GM21381 (cell line): ENCODE results near the gene EPC2.
A peak's percentile ranks its signal among the peaks of the same experiment; 100 is the strongest.
"Not testable (repeated sequence)": the region's sequence is repeated elsewhere in the genome, so short reads cannot be mapped to it uniquely, and the experiment has no call there.

Source experiments
- ATAC-seq: cut with Tn5 transposase; IDR thresholded peaks from one replicate; pipeline ENCODE4 v1.9.1; 2021; ENCODE audit warnings: mild to moderate bottlenecking, moderate library complexity; ENCODE audit not compliant: unreplicated experiment

The EPC2 gene

GRCh38 chr2:148638543-148638942 is 6.0 kb upstream of the EPC2 start:
- ATAC-seq: no peak

DNA sequence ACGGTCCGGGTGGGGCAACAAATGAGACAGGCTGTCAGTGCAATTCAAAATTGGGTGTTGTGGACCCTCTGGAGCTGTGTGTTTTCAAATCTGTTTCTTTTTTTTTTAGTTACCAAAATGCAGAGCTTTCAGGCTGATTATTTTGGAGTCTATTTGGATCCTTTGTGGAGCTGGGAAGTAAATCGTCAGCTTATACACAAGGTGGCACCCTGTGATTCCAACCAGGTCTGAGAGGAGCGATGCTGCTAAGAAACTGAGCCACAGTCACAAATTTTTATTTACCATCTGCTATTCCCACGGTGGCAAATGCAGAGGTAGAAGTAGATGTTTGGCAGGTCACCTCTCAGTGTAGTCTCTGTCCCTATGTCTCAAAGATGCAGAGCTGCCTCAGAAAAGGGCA is 3.8 kb upstream of the EPC2 start:
- no peak for ATAC-seq

DNA sequence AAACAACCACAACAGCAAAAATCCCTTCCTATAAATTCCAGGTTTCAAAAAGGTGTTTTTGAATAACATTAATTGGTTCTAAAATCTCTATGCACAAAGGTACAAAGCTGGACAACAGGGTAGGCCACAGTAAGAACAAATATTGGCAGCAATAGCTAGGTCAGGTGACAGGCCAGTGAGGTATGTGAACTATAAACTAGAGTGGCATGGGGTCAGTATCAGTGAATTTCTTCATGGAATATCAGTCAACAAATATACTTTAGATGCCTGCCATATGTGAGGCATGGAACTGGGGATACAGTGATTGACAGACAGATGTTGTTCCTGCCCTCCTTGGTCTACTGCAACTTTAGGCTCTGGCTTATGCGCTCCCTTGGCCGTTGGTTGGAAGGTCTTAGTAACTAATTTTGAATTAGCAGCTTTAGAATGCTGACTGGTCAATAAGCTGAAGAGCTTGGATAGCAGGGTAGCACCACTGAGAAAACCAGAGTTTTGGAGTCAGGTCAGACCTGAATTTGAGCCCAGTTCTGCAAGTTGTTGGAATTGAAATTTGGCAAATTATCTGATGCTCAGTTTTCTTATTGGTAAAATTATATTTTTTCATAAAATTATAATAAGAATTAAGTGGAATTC is 2.3 kb upstream of the EPC2 start:
- no peak for ATAC-seq

DNA sequence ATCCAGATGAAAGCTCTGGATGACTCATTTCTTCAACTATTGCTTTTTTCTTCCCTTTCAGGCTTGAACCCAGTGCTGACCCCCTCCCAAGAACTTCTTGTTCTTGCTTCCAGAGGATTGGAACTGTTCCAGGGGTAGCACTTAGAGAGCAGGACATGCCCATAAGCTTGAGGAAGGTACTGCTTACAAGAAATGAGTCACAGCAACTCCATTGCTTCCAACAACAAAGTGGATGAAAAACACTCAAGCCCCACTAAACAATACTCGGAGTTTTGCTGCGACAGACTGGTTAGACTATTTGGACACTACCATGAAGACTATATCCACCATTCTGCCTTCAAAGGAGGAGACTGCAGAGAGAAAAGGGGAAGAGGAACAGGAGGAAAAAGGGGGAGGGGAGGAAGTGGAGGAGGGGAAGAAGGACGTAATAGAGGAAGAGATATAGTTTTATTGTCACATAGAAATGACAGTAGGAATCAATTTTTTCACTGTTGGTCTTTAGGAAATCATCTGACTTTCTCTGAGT is 1.6 kb upstream of the EPC2 start:
- ATAC-seq: no peak

DNA sequence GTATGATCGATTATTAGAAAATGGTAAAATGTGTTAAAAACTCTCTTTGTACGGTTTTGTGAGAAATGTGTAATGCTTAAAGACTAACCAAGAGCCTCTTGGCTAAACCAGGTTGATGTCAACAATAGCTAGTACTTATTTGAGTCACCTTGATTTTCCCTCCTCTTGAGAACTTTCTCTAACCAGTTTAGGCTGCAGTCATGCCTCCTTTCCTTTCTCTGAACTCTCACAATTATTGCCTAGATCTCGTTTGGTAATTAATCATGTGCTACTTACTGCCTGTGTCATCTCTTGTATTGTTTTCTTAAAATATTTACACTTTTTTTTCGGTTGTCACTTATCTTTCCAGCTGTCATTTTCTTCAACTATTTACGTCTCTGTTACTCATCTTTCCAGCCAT is 1.1 kb upstream of the EPC2 start:
- no peak for ATAC-seq

GRCh38 chr2:148644883-148645538 is 460 bp downstream of the EPC2 start:
- peak; percentile 48 for ATAC-seq

GRCh38 chr2:148645539-148646230 is 1.1 kb downstream of the EPC2 start:
- ATAC-seq: peak; percentile 37

DNA sequence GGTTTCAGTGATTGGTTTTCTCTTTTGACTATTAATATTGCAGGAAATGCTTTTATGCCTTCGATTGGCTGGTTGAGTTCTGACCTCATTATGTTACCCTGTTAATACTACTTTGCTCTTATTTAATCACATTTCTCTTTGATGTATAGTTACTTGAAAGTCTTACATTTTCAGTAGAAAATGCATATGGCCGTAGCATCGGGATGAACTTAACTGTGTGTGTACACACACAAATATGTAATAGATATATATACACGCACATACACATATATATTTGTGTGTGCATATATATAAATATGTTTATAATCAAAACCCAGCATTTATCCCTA is 1.6 kb downstream of the EPC2 start:
- ATAC-seq: no peak

DNA sequence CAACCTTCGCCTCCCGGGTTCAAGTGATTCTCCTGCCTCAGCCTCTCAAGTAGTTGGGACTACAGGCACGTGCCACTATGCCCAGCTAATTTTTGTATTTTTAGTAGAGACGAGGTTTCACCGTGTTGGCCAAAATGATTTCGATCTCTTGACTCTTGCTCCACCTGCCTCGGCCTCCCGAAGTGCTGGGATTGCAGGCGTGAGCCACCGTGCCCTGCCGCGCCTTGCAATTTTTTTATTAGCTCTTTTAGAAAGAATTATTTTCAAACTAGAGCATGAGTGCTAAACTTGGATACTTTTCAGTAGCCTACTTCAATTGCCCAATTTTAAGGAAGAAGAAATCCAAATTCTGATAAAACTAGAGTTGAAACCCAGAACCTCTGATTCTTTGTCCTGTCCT is 3.2 kb downstream of the EPC2 start:
- ATAC-seq: not testable (repeated sequence)

DNA sequence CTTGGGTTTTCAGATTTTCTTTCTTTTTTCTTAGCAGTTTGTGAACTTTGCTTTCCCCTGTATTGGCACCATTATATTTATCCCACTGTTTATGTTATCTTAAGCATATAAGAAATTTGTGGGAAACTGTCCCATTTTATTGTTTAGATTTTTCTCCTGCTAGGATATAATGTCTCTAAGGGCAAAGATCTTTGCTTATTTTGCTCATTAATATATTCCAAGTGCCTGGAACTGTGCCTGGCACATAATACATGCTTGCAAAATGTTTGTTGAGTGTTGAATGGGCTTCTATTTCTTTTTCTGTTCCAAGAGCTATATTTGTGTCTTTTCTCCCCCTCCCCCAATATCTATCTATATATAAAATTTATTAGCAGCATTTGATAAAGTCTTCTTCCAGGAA is 5.4 kb downstream of the EPC2 start:
- no peak for ATAC-seq

DNA sequence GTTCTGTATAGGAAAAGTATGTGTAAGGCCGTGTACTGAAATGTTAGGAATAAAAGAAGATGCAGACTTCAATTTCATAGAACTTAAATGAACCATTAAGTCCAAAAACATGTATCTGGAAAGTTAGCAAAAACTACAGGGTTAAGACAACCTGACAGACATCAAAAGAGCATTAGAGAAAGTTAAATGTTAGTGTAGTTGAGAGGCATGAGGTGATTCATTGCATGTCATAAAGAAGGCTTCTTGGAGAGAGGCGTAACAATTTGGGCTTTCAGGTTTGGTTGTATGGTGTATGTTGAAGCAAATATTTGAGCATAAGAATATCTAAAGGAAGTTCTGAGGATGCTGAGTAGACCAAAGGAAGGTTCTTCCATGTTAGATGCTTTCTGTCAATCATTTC is 6.3 kb downstream of the EPC2 start:
- ATAC-seq: no peak

DNA sequence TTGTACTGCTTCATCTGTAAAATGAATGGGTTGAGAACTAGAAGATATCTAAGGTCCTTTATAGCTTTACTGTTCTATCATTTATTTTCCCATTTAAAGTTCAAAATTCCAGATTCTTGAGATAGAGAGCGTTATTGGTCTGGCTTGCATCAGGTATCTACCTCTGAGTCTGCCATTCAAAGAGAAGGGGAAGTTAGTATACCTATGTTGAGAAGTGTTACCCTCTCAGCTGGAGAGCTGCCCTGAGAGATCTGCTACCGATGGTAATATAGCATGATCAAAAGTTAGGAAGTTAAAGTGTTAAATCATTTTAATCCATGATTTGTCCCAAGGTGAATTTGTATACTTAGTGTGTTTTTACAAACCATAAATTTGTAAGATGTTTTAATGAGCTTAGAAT is 7.4 kb downstream of the EPC2 start:
- ATAC-seq: no peak

DNA sequence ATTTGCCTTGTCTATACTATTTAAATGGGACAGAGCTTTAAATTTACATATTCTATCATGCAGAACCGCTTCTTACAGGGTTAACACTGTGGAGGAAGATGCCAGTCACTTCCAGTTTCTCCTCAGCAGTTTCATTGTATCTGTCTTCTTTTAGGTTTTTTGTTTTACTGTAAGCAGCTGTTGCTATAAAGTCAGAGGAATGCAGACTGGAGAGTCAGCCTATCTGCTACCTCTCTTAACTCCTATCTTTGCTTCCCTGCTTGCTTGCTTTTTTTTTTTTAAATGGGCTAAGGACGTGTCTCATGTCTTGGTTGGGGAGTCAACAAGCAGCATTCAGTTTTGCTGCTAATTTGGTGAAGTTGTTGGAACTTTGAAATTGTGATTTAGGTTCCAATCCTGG is 8.9 kb downstream of the EPC2 start:
- peak; percentile 93 for ATAC-seq

GRCh38 chr2:148654435-148654834 is 9.9 kb downstream of the EPC2 start:
- no peak for ATAC-seq

DNA sequence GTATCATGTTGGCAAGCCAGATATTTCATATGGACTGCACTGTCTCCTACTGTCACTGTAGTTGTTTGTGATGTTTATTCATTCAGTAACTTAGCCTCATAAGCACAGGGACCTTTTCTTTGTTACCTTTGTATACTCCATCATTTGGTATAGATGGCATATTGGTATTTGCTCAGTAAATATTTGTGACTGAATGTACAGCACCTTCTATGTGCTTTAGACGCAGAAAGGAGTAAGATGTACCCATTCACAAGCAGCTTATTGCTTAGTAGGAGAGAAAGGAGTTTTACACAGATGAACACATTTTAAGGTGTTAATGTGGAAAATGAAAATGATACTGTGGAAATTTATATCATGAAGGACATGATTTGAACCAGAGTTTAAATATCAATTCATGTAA is 12.0 kb downstream of the EPC2 start:
- no peak for ATAC-seq

DNA sequence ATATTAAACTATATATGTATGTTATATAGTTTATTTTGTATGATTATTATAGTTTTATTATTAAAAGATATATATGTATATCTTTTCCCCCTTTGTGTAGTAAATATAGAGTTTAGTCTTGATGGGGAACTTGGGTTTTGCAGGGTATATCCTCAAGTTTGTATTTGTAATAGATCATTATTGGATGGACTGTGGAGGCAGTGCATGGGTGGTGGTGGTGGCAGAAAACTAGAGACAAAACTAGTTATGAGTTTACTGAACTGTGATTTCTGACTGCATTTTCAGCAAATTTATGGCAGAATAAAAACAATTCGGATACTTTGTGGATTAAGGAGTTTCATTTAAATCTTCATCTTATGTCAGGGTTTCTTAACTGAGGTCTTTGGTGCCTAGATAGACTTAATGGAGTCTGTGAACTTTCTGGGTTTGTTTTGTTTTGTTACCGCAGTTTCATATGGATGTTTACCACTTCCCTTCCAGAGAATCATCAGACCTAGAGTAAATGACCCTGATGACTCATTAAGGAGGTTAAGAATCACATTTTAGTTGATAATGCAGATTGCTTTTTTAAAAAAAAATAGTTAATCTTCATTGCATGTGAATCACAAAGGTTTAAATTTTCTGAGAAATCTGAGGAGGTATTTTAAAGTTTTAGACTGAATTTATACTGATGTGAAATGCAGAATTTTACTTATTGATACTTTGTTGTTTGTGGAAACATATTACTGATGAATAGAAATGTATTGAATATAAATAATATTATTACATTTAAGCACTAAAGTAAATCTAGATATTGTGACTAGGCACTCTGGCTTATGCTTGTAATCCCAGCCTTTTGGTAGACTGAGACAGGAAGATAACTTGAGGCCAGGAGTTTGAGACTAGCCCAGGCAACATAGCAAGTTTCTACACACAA is 14.5 kb downstream of the EPC2 start:
- peak; percentile 98 for ATAC-seq

DNA sequence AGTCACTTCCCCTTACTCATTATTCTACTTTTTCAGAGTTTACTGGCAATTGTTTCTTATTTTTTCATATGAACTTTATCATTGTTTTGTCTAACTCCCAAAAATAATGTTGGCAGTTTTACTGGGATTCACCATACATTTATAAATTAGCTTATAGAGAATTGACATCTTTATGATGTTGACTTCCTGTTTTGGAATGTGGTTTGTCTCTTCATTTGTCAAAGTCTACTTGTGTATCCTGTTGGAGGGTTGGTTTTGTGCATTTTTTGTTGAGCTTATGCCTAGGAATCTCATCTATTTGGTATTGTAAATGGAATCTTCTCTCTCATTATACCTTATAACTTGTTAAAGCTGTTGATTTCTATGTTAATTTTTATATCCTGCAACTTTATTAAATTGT is 16.4 kb downstream of the EPC2 start:
- no peak for ATAC-seq

GRCh38 chr2:148662332-148662731 is 17.8 kb downstream of the EPC2 start:
- not testable (repeated sequence) for ATAC-seq

- no peak for ATAC-seq
Observed at GRCh38 chr2:148664229-148664628, 19.7 kb downstream of the EPC2 start.

DNA sequence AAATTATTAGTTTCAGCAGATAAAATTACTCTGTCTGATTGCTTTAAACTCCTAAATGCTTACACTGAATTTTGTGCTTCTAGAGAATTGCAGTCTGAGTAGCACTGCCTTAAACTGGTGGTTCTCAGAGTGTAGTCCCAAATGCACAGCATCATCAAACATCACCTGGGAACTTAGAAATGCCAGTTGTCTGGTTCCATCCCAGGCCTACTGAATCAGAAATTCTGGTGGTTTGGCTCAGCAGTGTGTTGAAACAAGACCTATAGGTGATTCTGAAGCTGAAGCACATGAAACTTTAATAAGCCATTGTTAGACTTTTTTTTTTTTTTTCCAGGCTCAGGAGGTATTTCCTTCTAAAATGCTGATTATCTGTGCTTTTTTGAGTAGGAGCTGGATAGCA is 22.0 kb downstream of the EPC2 start:
- ATAC-seq: no peak

DNA sequence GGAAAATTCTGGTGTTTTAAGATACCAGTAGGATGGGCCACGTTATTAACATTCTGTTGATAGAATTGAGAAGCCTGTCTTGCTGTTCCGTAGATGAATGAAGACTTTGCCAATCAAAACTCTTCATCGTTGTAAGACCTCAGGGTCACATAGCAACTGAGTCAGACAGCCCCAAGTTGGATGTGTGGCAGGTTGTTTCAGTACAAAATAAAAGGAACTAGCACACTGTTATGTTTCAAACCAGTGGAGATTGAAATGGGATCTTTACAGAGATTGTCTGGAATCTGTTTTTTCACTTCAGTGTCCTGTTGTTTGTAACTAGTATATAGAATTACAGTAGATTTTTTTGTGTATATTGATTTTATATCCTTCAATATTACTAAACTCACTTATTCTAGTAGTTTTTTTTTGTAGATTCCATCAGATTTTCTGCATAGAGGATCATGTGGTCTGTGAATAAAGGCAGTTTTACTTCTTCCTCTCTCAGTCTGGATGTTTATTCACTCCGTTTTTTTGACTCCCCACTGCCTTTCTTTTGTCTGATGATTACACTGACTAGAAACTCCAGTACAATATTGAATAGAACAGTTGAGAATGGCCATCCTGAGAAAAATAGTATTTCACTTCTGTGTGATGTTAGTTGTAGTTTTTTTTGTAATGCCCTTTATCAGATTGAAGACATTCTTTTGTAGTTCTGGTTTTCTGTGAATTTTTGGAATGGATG is 22.7 kb downstream of the EPC2 start:
- ATAC-seq: no peak
